NCI-H226 (cell line): ENCODE data around the gene TULP1.
"Not testable (repeated sequence)": the region's sequence is repeated elsewhere in the genome, so short reads cannot be mapped to it uniquely, and the experiment has no call there.

Source experiments
- DNase-seq: peaks from one replicate; pipeline ENCODE4 v3.0.0-alpha.2; 2015

Gene TULP1

GRCh38 chr6:35519313-35520015 is 6.8 kb upstream of the TULP1 start:
- no peak for DNase-seq

GRCh38 chr6:35518566-35519312 is 6.0 kb upstream of the TULP1 start:
- DNase-seq = no peak

GRCh38 chr6:35517978-35518377 is 5.3 kb upstream of the TULP1 start:
- not testable (repeated sequence) for DNase-seq

GRCh38 chr6:35516712-35517111 is 4.0 kb upstream of the TULP1 start:
- no peak for DNase-seq

GRCh38 chr6:35515939-35516338 is 3.2 kb upstream of the TULP1 start:
- DNase-seq = not testable (repeated sequence)

- DNase-seq = no peak
Measured at GRCh38 chr6:35514587-35514986, 1.9 kb upstream of the TULP1 start.

GRCh38 chr6:35512006-35512405 is 690 bp downstream of the TULP1 start:
- DNase-seq = peak; percentile 0

- DNase-seq = no peak
Measured at GRCh38 chr6:35511562-35511941, 1.1 kb downstream of the TULP1 start.

- DNase-seq = no peak
Measured at GRCh38 chr6:35510916-35511561, 1.7 kb downstream of the TULP1 start.

GRCh38 chr6:35508542-35508941 is 4.2 kb downstream of the TULP1 start:
- no peak for DNase-seq

GRCh38 chr6:35508027-35508426 is 4.7 kb downstream of the TULP1 start:
- no peak for DNase-seq

GRCh38 chr6:35507221-35507620 is 5.5 kb downstream of the TULP1 start:
- no peak for DNase-seq

GRCh38 chr6:35506536-35506935 is 6.2 kb downstream of the TULP1 start:
- DNase-seq = no peak

- DNase-seq = no peak
Measured at GRCh38 chr6:35505999-35506412, 6.7 kb downstream of the TULP1 start.

- no peak for DNase-seq
Measured at GRCh38 chr6:35503534-35503933, 9.2 kb downstream of the TULP1 start.

GRCh38 chr6:35501784-35502183 is 10.9 kb downstream of the TULP1 start:
- DNase-seq = no peak

GRCh38 chr6:35500782-35501181 is 11.9 kb downstream of the TULP1 start:
- DNase-seq = no peak

- no peak for DNase-seq
Measured at GRCh38 chr6:35499372-35499771, 13.3 kb downstream of the TULP1 start.

- no peak for DNase-seq
Measured at GRCh38 chr6:35498422-35499067, 14.2 kb downstream of the TULP1 start.

- DNase-seq = peak; percentile 32
Measured at GRCh38 chr6:35497571-35498421, 14.9 kb downstream of the TULP1 start.

- DNase-seq = peak; percentile 62
Measured at GRCh38 chr6:35496841-35497570, 15.7 kb downstream of the TULP1 start, which contains the start of gene TEAD3. TEAD3 (minus strand) TSS chr6:35497079.
